ENCODE data around the gene SLC3A2. TPM values are rescaled to one million over a fixed set of nuclear protein-coding genes. Genes with fewer than 3 reads are reported as not detected.

SLC3A2 gene
- total RNA-seq, 2 experiments from 2014 or later, result 289 to 321 TPM

GRCh38 chr11:62928011-62928410 lies 47.3 kb downstream of the SLC3A2 start:
- POLR2A ChIA-PET, result no interaction called here
- intact Hi-C loops (cut with micrococcal nuclease; ENCODE audit: unreplicated experiment), result no loop called here
- DNase-seq (ENCODE audit: low spot score), result no peak

GRCh38 chr11:62930157-62930556 lies 49.5 kb downstream of the SLC3A2 start:
- Histone ChIP-seq H3K4me1 (ENCODE audit: insufficient read depth, low read length, poor library complexity, severe bottlenecking) (no peaks in the 10 kb centered on the region), H3K9me2 (ENCODE audit: insufficient read depth, low read length) (no peaks in the 10 kb centered on the region), H3K79me2 (ENCODE audit: insufficient read depth, low read depth, low read length) (no peaks in the 10 kb centered on the region), H3K4me2 (ENCODE audit: low read length) (no peak overlapping the region), H3K27ac (ENCODE audit: low read depth, low read length, poor library complexity, severe bottlenecking) (no peak overlapping the region), H3K36me3 (ENCODE audit: insufficient read depth, low read length) (no peaks in the 10 kb centered on the region), H3K4me3 (ENCODE audit: low read depth, low read length, poor library complexity, severe bottlenecking) (no peak overlapping the region), H4K20me1 (ENCODE audit: insufficient read depth, low read length) (no peaks in the 10 kb centered on the region), H3K9me3 (ENCODE audit: low read length) (no peaks in the 10 kb centered on the region), H2AFZ (ENCODE audit: low read length) (no peak overlapping the region)
- intact Hi-C loops (cut with micrococcal nuclease; ENCODE audit: unreplicated experiment), result no loop called here
- TF ChIP-seq CTCF (conservative IDR thresholded peaks at IDR 0.05; ENCODE audit: low read length) (no peak), EZH2phosphoT487 (IDR thresholded peaks at IDR 0.05; ENCODE audit: borderline replicate concordance, low read depth, low read length) (no peak)
- POLR2A ChIA-PET, result no interaction called here
- BruUV-seq (replicated peaks), result no TSS peak
- CTCF ChIA-PET (ENCODE audit: unreplicated experiment), result no interaction called here
- DNase-seq (ENCODE audit: low spot score), result no peak

More at GRCh38 chr11:62928011-62928410, 47.3 kb downstream of the SLC3A2 start:
- Histone ChIP-seq H4K20me1 (ENCODE audit: insufficient read depth, low read length) (no peaks in the 10 kb centered on the region), H3K9me2 (ENCODE audit: insufficient read depth, low read length) (no peaks in the 10 kb centered on the region), H3K27ac (ENCODE audit: low read depth, low read length, poor library complexity, severe bottlenecking) (no peak overlapping the region), H3K4me3 (ENCODE audit: low read depth, low read length, poor library complexity, severe bottlenecking) (no peak overlapping the region), H3K4me2 (ENCODE audit: low read length) (no peak overlapping the region), H3K79me2 (ENCODE audit: insufficient read depth, low read depth, low read length) (no peaks in the 10 kb centered on the region), H3K9me3 (ENCODE audit: low read length) (no peaks in the 10 kb centered on the region), H3K36me3 (ENCODE audit: insufficient read depth, low read length) (no peaks in the 10 kb centered on the region), H2AFZ (ENCODE audit: low read length) (no peak overlapping the region), H3K4me1 (ENCODE audit: insufficient read depth, low read length, poor library complexity, severe bottlenecking) (no peaks in the 10 kb centered on the region)
- TF ChIP-seq EZH2phosphoT487 (IDR thresholded peaks at IDR 0.05; ENCODE audit: borderline replicate concordance, low read depth, low read length), result no peak
- no peak for TF ChIP-seq CTCF (conservative IDR thresholded peaks at IDR 0.05; ENCODE audit: low read length)
- CTCF ChIA-PET (ENCODE audit: unreplicated experiment), result no interaction called here
- BruUV-seq (replicated peaks), result no TSS peak

GRCh38 chr11:62930666-62931065 lies 50.0 kb downstream of the SLC3A2 start:
- no peak overlapping the region for H2AFZ ChIP-seq (ENCODE audit: low read length)
- no peaks in the 10 kb centered on the region for H3K36me3 ChIP-seq (ENCODE audit: insufficient read depth, low read length)
- POLR2A ChIA-PET, result interaction anchor here (0.7 kb wide), 1 partner anchor 1532 kb away, joined by 3 read pairs; no protein-coding TSS in a partner anchor
- H3K79me2 ChIP-seq (ENCODE audit: insufficient read depth, low read depth, low read length), result no peaks in the 10 kb centered on the region
- CTCF ChIA-PET (ENCODE audit: unreplicated experiment), result no interaction called here
- TF ChIP-seq CTCF (conservative IDR thresholded peaks at IDR 0.05; ENCODE audit: low read length) (no peak), EZH2phosphoT487 (IDR thresholded peaks at IDR 0.05; ENCODE audit: borderline replicate concordance, low read depth, low read length) (no peak)
- BruUV-seq (replicated peaks), result no TSS peak
- DNase-seq (ENCODE audit: low spot score), result no peak
- no peak overlapping the region for H3K4me2 ChIP-seq (ENCODE audit: low read length)
- no peaks in the 10 kb centered on the region for H3K9me2 ChIP-seq (ENCODE audit: insufficient read depth, low read length)
- H3K9me3 ChIP-seq (ENCODE audit: low read length), result no peaks in the 10 kb centered on the region
- no peak overlapping the region for H3K4me3 ChIP-seq (ENCODE audit: low read depth, low read length, poor library complexity, severe bottlenecking)
- no peak overlapping the region for H3K27ac ChIP-seq (ENCODE audit: low read depth, low read length, poor library complexity, severe bottlenecking)
- H3K4me1 ChIP-seq (ENCODE audit: insufficient read depth, low read length, poor library complexity, severe bottlenecking), result no peaks in the 10 kb centered on the region
- H4K20me1 ChIP-seq (ENCODE audit: insufficient read depth, low read length), result no peaks in the 10 kb centered on the region
- intact Hi-C loops (cut with micrococcal nuclease; ENCODE audit: unreplicated experiment), result no loop called here
